NCI-H2227 treated with DMSO at 0.1 percent for 48 hours (cell line): ENCODE measurements around the gene POLD2.

Experiments
- DNase-seq: peaks from one replicate; lab custom pipeline; 2025; lab: John Stamatoyannopoulos, UW

POLD2 gene

DNA sequence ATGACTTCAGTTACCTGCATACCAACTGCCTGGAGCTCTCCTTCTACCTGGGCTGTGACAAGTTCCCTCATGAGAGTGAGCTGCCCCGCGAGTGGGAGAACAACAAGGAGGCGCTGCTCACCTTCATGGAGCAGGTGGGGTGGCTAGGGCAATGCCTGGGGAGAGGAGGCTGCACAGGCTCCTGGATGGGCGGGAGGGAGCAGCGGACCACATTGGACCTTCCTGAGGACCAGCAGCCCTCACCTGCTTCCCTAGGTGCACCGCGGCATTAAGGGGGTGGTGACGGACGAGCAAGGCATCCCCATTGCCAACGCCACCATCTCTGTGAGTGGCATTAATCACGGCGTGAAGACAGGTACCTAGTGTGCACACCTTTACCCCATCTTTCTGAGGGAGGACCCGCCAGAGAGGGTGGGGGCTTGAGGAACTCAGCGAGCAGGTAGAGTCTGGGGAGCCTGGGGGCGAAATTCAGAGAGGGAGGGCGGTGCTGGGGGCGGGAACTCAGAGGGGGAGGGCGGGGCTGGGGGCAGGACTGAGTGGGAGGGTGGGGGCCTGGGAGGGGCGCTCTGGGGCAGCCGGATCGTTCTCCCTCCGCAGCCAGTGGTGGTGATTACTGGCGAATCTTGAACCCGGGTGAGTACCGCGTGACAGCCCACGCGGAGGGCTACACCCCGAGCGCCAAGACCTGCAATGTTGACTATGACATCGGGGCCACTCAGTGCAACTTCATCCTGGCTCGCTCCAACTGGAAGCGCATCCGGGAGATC, 10.2 kb downstream of the POLD2 start:
- no peak for DNase-seq

DNA sequence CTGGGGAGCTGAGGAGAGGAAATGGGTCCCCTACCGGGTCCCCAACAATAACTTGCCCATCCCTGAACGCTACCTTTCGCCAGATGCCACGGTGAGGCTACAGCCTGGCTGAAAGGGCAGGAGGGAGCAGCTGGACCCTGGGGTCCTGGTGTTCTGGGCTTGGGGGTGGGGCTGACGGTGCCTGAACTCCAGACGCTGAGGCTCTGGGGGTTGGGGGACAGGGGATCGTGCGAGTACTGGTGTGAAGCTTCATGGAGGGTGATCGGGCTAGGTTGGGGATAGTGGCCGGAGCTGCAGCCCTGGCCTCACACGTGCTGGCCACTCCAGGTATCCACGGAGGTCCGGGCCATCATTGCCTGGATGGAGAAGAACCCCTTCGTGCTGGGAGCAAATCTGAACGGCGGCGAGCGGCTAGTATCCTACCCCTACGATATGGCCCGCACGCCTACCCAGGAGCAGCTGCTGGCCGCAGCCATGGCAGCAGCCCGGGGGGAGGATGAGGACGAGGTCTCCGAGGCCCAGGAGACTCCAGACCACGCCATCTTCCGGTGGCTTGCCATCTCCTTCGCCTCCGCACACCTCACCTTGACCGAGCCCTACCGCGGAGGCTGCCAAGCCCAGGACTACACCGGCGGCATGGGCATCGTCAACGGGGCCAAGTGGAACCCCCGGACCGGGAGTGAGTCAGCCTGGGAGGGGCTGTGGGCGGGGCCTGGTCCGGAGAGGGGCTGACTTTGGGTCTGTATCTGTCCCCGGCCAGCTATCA, 10.9 kb downstream of the POLD2 start:
- no peak for DNase-seq

DNA sequence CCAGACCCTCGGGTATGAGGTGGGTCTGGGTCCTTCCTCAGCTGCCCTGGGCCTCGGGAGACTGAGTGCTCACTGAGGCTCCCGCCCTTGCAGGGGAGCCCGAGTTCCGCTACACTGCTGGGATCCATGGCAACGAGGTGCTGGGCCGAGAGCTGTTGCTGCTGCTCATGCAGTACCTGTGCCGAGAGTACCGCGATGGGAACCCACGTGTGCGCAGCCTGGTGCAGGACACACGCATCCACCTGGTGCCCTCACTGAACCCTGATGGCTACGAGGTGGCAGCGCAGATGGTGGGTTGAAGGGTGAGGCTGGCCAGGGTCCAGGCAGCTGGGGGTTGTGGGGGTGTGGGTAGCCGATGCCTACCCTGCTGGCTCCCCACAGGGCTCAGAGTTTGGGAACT, 11.6 kb downstream of the POLD2 start:
- DNase-seq: no peak

DNA sequence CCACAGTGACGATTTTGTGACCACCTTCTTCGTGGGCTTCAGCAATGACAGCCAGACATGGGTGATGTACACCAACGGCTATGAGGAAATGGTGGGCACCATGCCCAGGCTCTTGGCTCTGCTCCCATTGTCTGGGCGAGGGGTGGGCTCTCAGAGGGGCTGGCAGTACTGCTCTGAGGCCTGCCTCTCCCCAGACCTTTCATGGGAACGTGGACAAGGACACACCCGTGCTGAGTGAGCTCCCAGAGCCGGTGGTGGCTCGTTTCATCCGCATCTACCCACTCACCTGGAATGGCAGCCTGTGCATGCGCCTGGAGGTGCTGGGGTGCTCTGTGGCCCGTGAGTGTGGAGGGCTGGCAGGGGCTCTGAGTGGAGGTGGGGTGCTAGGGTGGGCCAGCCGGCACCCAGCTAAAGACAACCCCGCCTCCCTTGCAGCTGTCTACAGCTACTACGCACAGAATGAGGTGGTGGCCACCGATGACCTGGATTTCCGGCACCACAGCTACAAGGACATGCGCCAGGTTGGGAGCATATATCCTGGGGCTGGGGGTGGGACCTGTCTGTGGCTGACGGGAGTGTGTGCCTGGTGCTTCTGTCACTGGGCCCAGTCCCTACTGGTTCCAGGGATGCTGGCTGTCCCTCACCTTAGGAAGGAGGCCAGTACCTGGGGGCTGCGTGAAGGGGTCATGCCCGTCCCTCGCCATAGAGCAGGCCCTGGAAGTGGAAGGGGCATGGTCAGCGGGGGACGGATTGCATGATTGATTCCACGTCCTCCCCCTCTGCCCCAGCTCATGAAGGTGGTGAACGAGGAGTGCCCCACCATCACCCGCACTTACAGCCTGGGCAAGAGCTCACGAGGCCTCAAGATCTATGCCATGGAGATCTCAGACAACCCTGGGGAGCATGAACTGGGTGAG, 12.4 kb downstream of the POLD2 start:
- DNase-seq: no peak

DNA sequence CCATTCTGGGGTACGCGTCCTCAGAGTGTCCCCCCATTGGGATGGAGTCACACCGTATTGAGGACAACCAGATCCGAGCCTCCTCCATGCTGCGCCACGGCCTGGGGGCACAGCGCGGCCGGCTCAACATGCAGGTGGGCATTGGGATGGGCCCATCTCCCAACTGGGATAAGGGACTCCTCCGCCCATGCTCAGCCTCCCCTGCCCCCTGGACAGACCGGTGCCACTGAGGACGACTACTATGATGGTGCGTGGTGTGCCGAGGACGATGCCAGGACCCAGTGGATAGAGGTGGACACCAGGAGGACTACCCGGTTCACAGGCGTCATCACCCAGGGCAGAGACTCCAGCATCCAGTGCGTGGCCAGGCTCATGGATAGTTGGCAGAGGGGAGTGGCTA, 13.4 kb downstream of the POLD2 start:
- no peak for DNase-seq

DNA sequence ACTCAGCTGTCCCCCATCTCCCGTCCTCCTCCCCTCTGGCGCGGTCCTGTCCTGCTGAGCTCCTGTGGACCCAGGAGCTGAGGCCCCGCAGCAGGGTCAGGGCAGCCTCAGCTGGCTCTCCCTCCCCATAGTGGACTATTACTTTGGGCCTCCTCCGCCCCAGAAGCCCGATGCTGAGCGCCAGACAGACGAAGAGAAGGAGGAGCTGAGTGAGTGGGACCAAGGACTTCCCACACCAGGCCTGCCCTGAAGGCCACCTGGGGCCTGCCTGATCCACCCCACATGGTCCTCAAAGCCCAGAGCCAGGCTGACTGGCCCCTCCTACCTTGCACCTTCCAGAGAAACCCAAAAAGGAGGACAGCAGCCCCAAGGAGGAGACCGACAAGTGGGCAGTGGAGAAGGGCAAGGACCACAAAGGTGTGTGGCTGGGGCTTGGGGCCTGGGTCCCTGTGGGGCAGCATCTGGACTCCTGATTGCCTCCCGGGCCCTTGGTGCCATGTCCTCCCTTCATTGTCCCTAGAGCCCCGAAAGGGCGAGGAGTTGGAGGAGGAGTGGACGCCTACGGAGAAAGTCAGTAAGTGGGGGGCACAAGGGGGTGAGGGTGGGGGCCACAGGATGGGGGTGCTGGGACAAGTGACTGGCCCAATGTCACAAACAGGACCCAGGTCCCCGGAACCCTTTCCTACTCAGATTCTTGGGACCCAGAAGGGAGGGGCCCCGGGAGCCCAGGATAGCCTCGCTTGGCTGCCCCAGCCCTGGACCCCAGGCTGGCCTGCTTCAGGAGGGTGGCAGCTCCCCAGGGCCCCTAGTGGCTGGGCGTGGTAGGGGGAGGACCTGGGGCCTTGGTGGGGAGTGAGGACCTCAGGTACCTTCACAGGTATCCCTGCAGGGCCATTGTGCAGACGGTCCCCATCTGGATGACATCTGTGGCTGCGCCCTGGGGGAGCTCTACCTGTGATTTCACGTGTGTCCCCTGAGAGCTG, 14.3 kb downstream of the POLD2 start:
- no peak for DNase-seq

DNA sequence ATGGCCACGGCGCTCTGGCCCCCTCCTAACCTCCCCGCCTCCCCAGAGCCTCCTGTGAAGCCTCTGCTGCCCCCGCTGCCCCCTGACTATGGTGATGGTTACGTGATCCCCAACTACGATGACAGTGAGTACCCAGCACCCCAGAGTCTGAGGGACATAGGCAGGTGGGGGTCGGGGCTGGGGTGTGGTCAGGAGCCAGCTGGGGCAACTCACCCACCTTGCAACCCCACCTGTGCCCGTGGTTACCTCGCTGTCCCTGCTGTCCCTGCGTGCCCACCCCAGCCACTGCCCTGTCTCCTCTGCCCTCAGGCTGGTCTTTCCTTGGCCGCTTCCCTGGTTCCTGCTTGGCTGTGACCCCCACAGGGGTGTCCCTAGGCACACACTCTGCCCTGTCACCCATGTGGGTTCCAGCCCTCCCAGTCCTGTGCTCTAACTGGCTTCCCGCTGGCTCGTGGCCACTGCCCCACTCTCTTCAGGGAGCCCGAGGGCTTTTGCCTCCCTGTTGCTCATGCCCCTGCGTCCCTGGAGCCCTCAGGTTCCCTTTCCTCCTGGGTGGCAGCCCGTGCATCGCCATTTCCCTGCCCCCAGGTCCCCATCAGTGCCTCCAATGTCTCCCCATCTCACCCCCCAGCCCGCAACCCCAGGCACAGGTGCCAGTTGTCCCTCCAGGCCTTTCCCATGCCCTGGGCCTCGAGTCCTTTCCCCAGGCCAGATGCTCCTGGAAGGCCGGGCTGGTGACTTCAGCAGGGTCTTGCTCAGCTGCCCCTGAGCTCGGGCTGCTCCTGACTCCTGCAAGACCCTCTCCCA, 15.2 kb downstream of the POLD2 start:
- DNase-seq: no peak

DNA sequence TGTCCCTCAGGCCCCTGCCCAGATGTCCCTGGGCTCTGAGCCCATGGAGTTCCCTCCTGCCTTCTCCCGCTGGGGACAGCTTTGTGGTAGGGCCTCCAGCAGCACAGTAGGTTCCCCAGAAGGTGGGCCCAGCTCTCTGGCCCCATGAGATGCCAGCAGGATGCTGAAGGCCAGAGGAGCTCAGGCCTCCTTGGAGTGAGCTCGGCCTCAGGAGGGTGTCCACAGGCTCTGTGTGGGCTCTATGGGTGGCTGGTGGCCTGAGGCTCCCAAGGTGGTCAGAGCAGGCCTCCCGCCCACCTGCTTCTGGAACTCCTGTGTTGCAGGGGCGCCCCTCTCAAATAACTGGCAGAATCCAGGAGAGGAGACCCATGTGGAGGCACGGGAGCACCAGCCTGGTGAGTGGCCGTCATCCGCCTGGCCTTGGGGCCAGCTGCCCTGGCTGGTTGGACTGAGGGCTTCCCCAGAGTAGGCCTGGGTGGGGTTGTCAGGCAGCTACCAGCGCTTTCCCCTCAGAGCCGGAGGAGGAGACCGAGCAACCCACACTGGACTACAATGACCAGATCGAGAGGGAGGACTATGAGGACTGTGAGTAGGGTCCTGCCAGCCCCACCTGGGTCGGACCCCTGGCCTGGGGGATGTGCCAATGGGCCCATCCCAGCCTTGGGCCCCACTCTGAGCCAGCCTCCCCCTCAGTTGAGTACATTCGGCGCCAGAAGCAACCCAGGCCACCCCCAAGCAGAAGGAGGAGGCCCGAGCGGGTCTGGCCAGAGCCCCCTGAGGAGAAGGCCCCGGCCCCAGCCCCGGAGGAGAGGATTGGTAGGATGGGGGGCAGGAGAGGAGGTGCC, 16.0 kb downstream of the POLD2 start:
- no peak for DNase-seq

DNA sequence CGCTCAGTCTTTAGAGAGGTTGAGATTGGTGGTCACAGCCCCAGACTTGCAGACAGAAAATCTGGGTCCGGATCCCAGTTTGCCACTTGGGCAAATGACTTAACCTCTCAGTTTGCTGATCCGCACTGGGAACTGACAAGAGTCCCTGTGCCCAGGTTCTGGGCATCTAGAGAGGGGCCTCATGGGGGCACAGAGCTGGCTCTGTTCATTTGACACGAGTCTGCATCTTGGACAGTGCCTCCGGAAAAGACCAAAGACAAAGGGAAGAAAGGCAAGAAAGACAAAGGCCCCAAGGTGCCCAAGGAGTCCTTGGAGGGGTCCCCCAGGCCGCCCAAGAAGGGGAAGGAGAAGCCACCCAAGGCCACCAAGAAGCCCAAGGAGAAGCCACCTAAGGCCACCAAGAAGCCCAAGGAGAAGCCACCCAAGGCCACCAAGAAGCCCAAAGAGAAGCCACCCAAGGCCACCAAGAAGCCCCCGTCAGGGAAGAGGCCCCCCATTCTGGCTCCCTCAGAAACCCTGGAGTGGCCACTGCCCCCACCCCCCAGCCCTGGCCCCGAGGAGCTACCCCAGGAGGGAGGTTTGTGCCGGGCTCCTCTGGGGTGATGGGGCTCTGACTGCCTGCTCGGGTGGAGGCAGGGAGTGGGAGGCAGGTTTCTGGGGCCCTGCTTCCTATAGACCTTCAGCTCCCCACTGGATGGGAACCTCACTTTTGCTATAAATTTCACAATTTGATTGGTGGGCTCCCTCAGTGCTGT, 16.9 kb downstream of the POLD2 start:
- no peak for DNase-seq

DNA sequence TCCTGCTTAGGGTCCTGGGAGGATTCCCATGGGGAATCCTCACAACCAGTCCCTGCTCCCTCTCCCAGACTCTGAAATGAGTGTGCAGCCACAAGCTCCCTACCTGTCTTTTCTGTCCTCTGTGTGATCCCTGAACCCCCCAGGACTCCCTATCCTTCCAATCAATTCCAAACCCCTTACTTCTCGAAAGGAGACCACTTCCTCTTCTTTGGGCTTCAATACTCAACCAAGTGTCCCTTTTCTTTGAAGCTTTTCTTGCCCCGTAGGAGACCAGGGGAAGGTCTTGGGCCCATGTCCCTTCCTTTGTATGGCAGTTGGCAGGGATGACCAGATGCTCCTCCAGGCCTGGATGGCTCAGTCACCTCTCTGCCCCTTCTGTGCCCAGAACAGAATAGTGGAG, 17.5 kb downstream of the POLD2 start:
- DNase-seq: no peak

DNA sequence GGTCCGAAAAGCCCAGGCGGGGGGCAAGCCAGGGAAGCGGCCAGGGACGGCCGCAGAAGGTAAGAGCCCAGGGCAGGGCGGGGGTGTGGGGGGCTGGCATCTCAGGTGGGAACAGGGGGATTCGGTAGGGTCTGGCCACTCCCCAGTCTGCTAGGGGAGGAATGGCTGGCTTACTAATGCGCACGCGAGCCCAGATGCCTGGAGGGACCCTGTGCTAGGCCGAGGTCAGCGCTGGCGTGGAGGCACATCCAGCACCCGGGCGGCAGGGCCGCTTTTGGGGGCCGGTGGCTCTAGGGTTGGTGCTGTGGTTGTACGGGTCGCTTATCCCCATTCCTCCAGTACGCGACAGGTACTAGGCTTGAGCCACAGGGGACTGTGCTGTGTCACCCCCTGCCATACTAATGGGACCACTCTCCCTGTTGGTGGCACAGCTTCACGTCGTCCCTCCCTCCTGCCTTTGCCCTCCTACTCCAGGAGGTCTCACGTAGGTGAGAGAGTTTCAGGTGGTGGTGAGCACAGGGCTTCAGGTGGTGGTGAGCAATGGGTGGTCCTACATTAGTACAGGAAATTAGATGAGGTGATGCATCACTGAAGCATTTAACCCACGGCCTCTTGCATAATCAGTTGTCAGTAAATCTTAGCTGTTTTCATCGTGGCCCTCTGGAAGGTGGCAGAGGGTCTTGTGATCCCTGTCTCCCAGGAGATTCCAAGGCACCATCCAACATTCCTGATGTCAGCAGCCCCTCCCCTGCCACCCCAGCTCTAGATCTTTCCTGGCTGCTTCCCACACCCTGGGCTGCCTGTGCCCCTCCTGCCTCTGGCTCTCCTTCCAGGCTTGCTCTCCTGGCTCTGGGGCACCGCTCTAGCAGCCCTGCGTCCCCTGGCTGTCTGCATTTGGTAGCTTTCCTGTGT, 18.2 kb downstream of the POLD2 start:
- no peak for DNase-seq

DNA sequence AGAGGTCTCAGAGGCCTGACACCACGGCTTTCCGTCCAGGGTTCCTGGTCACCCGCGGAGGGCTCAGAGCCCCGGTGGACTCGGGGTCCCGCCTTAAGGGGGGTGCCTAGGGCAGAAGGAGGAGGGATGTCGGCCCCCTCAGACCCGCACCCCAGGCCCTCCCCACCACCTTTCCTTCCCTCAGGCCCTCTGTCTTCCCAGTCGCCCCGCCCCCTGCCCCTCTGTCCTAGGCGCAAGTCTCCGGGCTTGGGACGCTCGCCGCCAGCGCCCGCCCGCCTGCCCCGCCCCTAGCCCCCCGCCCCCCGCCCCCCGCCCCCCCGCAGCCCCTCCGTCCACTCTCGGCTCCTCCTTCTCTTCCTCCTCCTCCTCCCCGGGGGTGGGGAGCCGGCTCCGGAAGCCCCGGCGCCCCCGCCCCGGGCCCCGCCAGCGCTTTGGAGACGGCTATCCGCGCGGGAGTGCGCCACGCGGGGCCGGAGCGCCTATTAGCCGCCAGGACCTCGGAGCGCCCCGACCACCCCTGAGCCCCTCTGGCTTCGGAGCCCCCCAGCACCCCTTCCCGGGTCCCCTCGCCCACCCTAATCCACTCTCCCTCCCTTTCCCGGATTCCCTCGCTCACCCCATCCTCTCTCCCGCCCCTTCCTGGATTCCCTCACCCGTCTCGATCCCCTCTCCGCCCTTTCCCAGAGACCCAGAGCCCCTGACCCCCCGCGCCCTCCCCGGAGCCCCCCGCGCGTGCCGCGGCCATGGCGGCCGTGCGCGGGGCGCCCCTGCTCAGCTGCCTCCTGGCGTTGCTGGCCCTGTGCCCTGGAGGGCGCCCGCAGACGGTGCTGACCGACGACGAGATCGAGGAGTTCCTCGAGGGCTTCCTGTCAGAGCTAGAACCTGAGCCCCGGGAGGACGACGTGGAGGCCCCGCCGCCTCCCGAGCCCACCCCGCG, 19.2 kb downstream of the POLD2 start, which contains the start of gene AEBP1:
Gene AEBP1 (plus strand): TSS at position 423 of the 937 bp plus-strand sequence. CDS start 321 bp downstream, at position 744.
- no peak for DNase-seq

DNA sequence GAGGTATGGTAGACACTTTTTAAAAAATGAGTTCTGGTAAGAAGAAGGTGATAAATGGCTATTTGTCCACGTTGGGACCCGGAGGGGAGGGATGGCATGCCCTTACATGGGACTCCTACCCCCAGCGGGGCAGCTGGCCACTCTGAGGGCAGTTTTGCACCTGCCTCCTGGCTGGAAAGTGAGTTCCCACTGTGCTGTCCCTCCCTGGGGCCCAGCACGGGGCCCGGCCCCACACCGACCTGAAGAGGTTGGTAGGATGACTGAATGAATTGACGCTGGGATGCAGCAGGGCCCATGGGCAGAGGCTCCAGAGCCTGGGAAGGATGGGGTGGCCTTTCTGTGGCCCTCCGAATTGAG, 19.8 kb downstream of the POLD2 start:
- DNase-seq: no peak

DNA sequence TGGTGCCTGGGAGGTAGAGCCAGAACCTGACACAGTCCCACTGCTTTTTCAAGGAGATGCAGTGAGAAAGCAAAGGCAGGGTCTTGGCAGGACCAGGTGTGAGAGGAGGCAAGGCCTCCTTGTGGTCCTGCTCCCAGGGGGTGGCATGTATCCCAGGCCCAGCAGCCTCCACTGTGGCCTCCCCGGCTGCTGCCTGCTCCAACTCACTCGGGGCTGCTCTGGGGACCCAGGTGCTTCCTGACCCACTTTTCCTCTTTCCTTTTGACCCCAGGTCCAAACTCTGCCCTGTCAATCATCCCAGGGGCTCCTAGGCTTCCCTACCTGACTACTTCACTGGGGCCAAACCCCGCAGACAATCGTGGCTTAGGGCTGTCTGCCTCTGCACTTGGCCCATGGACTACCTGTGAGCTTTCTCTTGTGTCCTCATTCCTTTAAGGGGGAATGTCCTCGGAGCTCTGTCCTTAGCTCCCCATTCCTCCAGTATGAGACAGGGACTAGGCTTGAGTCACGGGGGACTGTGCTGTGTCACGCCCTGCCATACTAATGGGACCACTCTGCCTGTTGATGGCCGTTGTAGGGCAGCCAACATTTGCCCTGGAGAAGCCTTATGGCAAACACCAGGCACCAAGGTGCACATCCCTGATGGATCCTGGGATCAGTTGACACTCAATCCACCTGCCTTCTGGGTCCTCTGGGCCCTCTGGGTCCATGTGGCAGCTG, 20.3 kb downstream of the POLD2 start:
- no peak for DNase-seq

DNA sequence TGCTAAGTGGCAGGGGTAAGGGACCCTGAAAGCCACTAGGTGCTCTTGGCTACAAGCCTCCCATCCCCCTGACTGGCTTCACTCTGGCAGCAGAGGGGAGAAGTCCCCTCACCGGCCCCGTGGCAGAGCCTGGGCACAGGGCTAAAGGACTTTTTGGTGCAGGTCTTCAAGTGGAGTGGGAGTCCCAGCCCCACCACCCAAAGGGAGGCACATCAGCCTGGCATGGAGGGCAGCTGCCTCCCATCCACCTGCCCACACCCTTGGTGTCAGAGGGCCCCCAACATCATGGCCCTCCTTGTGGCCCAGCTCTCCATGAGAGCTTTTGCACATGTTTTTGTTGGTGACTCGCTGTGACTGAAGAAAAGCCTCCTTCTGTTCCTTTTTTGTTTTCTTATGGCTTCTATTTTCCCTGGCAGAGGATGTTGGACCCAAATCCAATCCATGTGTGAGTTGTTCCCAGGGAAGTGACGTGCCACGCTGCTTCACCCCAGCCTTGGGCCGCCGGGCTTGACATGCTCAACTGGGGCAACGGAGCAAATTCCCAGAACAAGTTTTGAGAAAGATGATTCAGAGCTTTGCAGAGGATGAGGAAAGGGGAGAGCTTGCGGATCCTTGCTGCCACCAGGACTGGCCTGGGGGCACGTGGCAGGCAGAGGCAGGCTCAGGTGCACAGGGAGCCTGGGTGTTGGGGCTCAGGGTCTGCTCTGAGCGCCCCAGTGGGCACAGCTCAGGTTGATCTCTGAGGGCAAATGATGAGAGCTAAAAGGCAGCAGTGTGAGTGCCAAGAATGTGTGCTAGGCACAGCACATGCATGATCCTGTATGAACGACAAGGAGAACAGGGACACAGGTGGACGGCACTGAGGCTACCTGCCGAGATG, 21.1 kb downstream of the POLD2 start:
- no peak for DNase-seq
